GM21619 (cell line): Measurements from ENCODE around the gene SLC2A4RG.
"Not testable (repeated sequence)": the region's sequence is repeated elsewhere in the genome, so short reads cannot be mapped to it uniquely, and the experiment has no call there.

Experiments
- ATAC-seq: cut with Tn5 transposase; IDR thresholded peaks from one replicate; pipeline ENCODE4 v1.9.1; 2021; ENCODE audit not compliant: unreplicated experiment

Gene SLC2A4RG

GRCh38 chr20:63775096-63775978 is 35.8 kb downstream of the SLC2A4RG start:
- no peak for ATAC-seq

- ATAC-seq, result not testable (repeated sequence)
Measured at GRCh38 chr20:63776875-63777274, 37.3 kb downstream of the SLC2A4RG start.

- no peak for ATAC-seq
Measured at GRCh38 chr20:63777614-63778013, 38.0 kb downstream of the SLC2A4RG start.

GRCh38 chr20:63778034-63778752 is 38.6 kb downstream of the SLC2A4RG start:
- no peak for ATAC-seq

- no peak for ATAC-seq
Measured at GRCh38 chr20:63778857-63779256, 39.3 kb downstream of the SLC2A4RG start.

- ATAC-seq, result no peak
Measured at GRCh38 chr20:63781181-63781580, 41.6 kb downstream of the SLC2A4RG start.

GRCh38 chr20:63782051-63782471 is 42.5 kb downstream of the SLC2A4RG start:
- ATAC-seq, result no peak

- ATAC-seq, result no peak
Measured at GRCh38 chr20:63782521-63782971, 43.0 kb downstream of the SLC2A4RG start.

GRCh38 chr20:63783970-63784369 is 44.4 kb downstream of the SLC2A4RG start:
- no peak for ATAC-seq

- no peak for ATAC-seq
Measured at GRCh38 chr20:63785691-63786131, 46.1 kb downstream of the SLC2A4RG start.

GRCh38 chr20:63787302-63787701 is 47.7 kb downstream of the SLC2A4RG start:
- no peak for ATAC-seq

GRCh38 chr20:63787749-63788148 is 48.2 kb downstream of the SLC2A4RG start:
- ATAC-seq, result no peak

GRCh38 chr20:63789836-63790571 is 50.4 kb downstream of the SLC2A4RG start:
- no peak for ATAC-seq

- ATAC-seq, result no peak
Measured at GRCh38 chr20:63790572-63791168, 51.1 kb downstream of the SLC2A4RG start.

GRCh38 chr20:63791497-63792156 is 52.1 kb downstream of the SLC2A4RG start:
- no peak for ATAC-seq

- no peak for ATAC-seq
Measured at GRCh38 chr20:63792866-63793265, 53.3 kb downstream of the SLC2A4RG start.
